ENCODE data around the gene ARPIN.
"Not testable (repeated sequence)": the region's sequence is repeated elsewhere in the genome, so short reads cannot be mapped to it uniquely, and the experiment has no call there.

The ARPIN gene

DNA sequence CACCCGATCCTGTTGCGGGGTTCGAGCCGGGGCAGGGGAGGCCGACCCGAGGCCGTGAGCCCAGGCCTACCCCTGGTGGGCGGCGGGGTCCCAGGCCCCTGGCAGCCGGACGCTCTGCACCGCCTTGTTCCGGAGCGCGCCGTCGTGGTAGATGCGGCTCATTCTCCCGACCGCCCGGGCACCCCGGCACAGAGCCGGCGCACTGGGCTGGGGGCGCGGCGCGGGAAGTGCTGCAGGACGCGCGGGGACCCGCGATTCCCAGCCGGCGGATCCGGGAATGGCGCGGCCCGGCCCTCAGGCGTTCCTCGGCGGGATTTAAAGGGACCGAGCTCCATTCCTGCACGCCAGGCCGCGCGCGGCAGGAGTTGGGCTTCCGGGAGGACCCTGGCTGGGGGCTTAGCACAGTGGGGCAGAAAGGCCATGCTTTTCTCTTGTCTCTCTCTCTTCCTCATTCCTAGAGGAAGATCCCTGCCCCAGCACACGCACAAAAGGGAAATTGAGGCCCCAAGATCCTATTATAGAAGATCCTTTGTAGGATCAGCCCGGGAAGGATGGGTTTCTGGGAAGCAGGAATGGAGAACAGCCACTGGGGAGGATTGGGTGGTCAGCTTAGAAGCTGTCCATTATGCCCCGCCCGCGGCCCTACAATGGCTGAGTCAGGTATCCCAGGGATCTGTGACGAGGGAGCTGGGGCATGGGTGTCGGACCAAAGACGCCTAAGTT lies at the start of gene ARPIN:
Gene ARPIN, minus strand, starts transcription at position 279 of the 723 bp plus-strand sequence. Its CDS starts 117 bp downstream, at position 162.
- in situ Hi-C loops (cut with MboI; ENCODE audit: low sequenced_read_pairs) = no loop called here

DNA sequence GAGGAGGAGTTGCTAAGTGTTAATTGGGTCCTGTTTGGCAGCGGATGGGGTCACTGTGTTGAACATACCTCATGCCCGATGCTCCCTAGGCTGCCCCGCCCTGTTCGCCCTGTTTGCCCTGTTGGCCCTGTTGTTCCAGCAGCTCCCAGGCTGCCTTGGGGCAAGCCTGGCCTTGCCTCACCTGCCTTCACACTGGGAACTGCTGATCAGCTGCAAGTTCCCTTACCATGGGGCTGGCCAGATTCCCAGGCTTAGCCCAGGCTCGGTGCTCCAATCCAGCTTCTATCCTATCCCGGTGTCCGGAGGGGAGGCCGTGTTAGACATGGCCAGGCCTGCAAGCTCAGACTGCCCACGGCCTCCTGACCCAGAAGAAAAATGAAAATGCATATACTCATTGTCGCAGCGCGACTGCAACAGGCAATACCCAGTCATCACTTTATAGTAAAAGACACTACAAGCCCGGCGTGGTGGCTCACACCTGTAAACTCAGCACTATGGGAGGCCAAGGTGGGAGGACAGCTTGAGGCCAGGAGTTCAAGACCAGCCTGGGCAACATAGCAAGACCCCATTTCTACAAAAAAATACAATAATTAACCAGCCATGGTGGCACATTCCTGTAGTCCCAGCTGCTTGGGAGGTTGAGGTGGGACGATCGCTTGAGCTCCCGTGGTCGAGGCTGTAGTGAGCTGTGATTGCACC lies 45.5 kb upstream of the ARPIN start:
- in situ Hi-C loops (cut with MboI; ENCODE audit: low sequenced_read_pairs) = no loop called here

- in situ Hi-C loops (cut with MboI; ENCODE audit: low sequenced_read_pairs) = not testable (repeated sequence)
Observed at GRCh38 chr15:89955449-89955998, 42.8 kb upstream of the ARPIN start.

GRCh38 chr15:89954541-89954940 lies 41.8 kb upstream of the ARPIN start:
- in situ Hi-C loops (cut with MboI; ENCODE audit: low sequenced_read_pairs) = no loop called here

- in situ Hi-C loops (cut with MboI; ENCODE audit: low sequenced_read_pairs) = no loop called here
Observed at GRCh38 chr15:89948796-89949195, 36.0 kb upstream of the ARPIN start.

DNA sequence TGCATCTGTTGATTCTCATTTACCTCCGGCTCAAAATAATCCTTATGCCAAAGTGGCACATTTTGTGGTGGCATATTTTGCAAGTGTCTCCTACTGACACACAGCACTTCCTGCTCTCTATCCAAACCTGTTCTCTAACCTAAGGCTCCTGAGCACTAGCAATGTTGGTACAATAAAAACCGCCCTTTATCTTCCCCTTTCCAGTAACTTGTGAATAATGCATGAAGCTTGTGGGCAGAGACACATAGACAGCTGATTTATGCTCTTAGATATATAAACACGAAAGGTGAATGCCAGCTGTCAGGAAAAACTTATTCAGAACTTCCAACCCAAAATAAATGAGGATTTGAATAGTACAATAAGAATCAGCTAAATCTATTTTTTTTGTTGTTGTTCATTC lies 34.6 kb upstream of the ARPIN start:
- in situ Hi-C loops (cut with MboI; ENCODE audit: low sequenced_read_pairs) = no loop called here

GRCh38 chr15:89946681-89947299 lies 34.0 kb upstream of the ARPIN start:
- in situ Hi-C loops (cut with MboI; ENCODE audit: low sequenced_read_pairs) = no loop called here

DNA sequence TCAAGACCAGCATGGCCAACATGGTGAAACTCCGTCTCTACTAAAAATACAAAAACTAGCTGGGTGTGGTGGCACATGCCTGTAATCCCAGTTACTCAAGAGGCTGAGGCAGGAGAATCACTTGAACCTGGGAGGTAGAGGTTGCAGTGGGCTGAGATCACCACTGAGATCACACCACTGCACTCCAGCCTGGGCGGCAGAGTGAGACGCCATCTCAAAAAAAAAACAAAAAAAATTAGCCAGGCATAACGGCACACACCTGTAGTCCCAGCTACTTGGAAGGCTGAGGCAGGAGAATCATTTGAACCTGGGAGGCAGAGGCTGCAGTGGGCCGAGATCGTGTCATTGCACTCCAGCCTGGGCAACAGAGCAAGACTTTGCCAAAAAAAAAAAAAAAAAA lies 31.0 kb upstream of the ARPIN start:
- in situ Hi-C loops (cut with MboI; ENCODE audit: low sequenced_read_pairs) = not testable (repeated sequence)

DNA sequence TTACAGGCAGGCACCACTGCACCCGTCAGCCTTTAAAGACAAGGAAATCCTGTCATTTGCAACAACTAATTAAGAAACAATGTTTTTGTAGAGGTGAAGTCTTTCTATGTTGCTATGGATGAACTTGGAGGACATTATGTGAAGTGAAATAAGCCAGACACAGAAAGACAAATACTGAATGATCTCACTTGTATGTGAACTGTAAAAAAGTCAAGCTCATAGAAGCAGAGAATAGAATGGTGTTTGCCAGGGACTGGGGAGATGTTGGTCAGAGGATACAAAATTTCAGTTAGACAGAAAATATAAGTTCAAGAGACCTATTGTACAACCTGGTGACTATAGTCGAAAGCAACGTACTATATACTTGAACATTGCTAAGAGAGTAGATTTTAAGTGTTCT lies 27.2 kb upstream of the ARPIN start:
- in situ Hi-C loops (cut with MboI; ENCODE audit: low sequenced_read_pairs) = no loop called here

- in situ Hi-C loops (cut with MboI; ENCODE audit: low sequenced_read_pairs) = not testable (repeated sequence)
Observed at GRCh38 chr15:89939377-89939776, 26.6 kb upstream of the ARPIN start.

DNA sequence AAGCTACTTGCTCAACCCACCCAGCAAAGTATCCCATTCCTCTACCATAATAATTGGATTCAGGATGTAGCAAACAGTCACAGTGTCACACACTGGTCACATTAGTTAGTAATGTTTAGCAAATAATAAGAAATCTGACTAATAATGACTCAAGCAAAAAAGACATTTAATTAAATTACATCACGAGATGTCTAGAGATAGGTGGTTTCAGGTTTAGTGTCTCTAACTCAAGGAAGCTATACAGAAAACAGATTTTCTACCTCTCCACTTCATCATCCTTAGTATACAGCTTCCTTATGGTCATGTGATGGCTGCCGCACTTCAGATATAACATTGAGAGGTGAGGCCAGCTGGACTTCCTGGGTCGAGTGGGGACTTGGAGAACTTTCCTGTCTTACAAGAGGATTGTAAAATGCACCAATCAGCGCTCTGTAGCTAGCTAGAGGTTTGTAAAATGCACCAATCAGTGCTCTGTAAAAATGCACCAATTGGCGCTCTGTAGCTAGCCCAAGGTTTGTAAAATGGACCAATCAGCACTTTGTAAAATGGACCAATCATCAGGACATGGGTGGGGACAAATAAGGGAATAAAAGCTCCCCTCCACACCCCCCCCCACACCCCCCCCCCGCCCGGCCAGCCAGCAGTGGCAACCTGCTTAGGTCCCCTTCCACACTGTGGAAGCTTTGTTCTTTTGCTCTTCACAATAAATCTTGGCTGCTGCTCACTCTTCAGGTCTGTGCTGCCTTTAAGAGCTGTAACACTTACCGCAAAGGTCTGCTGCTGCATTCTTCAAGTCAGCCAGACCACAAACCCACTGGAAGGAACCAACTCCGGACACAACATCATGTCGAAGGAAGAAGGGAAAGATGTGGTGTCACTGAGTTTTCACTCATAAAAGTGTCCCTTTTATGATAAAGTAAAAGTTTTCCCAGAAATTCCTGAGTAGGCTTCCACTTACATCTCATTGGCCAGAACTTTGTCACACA lies 24.9 kb upstream of the ARPIN start:
- in situ Hi-C loops (cut with MboI; ENCODE audit: low sequenced_read_pairs) = no loop called here

- in situ Hi-C loops (cut with MboI; ENCODE audit: low sequenced_read_pairs) = no loop called here
Observed at GRCh38 chr15:89936786-89937265, 24.1 kb upstream of the ARPIN start.

GRCh38 chr15:89936051-89936785 lies 23.5 kb upstream of the ARPIN start:
- in situ Hi-C loops (cut with MboI; ENCODE audit: low sequenced_read_pairs) = no loop called here

GRCh38 chr15:89932880-89933279 lies 20.1 kb upstream of the ARPIN start:
- in situ Hi-C loops (cut with MboI; ENCODE audit: low sequenced_read_pairs) = no loop called here

- in situ Hi-C loops (cut with MboI; ENCODE audit: low sequenced_read_pairs) = no loop called here
Observed at GRCh38 chr15:89928421-89928820, 15.7 kb upstream of the ARPIN start.

DNA sequence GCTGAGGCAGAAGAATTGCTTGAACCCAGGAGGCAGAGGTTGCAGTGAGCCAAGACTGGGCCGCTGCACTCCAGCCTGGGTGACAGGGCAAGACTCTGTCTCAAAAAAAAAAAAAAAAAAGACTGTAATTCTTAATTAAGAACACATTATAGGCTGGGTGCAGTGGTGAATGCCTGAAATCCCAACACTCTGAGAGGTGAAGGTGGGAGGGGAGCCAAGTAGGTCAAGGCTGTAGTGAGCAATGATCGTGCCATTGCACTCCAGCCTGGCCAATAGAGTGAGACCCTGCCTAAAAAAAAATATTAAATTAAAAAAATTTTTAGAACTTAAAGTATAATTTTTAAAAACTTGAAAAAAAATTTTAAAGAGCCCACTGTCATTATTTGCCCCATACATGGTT lies 13.4 kb upstream of the ARPIN start:
- in situ Hi-C loops (cut with MboI; ENCODE audit: low sequenced_read_pairs) = no loop called here

GRCh38 chr15:89917442-89918101 lies 4.8 kb upstream of the ARPIN start:
- in situ Hi-C loops (cut with MboI; ENCODE audit: low sequenced_read_pairs) = no loop called here

DNA sequence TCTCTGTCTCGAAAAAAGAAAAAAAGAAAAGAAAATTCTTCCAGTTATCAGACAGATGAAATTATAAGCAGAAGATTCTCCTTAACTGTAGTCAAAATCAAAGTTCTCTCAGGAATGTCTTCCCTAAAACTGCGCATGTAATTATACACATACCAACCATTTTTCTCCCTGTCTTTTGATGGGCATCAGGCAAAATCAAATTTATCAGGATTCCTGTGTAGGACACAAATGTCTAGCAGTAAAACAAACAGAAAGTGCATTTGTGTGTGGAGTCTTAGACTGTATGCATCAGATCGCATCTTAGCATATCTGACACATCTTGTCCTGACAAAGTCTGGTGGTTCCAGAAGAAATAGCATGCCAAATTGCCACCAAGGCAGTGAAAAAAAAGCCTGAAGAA lies 3.9 kb upstream of the ARPIN start:
- in situ Hi-C loops (cut with MboI; ENCODE audit: low sequenced_read_pairs) = no loop called here

DNA sequence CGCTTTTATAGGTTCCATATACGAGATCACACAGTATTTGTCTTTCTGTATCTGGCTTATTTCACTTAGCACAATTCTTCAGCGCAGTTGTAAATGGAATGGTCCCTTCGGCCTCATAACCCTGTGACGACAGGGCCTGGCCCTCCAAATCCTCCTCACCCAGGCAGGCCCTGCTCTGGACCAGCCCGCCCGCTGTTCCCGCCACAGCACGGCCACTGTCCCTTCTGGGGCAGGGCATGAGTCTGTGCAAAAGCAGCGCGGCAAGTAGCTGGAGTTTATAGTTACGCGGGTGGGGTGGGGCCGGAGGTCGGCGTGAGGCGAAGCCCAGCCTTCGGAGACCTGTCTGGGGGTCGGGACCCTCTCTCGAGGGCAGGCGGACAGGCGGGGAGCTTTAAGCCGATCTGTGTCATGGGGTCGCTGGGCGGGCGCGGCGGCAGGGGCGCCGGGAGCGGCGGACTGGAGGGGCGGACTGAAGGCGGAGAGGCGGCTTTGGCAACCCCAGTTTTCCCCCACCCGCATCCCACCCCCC lies 543 bp downstream of the ARPIN start:
- in situ Hi-C loops (cut with MboI; ENCODE audit: low sequenced_read_pairs) = no loop called here
